ENCODE data around the gene ZNF765.
"Not testable (repeated sequence)": the region's sequence is repeated elsewhere in the genome, so short reads cannot be mapped to it uniquely, and the experiment has no call there.

Gene ZNF765

DNA sequence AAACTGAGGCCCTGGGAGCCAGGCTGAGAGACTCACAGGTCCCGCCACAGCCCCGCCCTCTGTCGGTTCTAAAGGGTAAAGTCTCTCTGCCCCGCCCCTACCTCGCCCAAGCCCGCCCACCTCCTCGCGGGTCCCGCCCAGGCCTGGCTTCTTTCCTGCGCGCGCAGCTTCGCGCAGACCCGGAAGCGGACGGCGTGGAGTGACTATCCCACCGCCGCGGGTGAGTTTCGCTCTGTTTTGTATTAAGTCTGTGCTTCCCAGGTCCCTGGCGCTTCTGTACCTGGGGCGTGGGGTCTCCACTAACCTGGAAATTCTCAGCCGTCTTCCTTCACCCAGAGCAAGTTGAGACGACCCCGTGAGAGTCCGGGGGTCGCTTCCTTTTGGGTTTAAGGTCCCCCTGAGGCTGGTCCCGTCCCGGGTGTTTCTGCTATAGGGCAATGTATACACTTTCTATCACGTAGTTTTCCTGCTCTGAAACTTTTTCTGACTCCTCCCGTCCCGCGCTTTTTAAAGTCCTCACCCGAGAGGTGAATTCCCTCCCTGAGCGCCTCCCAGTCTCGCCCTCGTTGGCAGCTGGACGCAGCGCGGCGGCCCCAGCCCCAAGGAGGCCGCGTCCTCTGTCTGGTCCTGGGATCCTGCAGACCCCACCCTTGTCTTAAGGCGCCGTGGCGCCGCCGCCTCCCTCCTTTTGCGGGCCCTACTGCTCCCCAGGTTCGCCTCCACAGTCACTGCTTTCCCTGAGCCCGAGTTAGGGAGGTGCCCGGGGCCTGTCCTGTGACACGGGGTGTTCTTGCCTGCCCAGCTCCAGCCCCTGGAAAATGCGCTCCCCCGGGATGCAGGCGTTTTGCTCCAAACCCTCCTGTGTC lies at the start of gene ZNF765:
Gene ZNF765, plus strand, starts transcription at position 176 of the 866 bp plus-strand sequence. CDS start 2,867 bp downstream, outside the sequence.
- peak; percentile 97 for DNase-seq (ENCODE audit: low read depth)

DNA sequence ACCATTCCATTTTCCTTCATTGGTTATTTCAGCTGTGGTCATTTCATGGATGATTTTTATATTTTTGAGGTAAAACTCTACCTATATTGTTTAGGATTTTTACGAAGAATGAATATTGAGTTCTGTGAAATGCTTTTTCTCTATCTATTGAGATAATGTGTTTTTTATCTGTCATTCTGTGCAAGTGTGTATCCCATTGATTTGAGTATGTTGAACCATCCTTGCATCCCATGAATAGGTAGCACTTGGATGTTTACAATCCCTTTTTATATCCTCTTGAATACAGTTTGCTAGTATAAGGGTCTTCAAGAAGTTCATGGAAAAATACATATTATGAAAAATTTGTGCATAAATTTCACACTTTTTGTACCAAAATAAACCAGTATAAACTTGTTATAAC lies 39.2 kb upstream of the ZNF765 start:
- no peak for DNase-seq (ENCODE audit: low read depth)

DNA sequence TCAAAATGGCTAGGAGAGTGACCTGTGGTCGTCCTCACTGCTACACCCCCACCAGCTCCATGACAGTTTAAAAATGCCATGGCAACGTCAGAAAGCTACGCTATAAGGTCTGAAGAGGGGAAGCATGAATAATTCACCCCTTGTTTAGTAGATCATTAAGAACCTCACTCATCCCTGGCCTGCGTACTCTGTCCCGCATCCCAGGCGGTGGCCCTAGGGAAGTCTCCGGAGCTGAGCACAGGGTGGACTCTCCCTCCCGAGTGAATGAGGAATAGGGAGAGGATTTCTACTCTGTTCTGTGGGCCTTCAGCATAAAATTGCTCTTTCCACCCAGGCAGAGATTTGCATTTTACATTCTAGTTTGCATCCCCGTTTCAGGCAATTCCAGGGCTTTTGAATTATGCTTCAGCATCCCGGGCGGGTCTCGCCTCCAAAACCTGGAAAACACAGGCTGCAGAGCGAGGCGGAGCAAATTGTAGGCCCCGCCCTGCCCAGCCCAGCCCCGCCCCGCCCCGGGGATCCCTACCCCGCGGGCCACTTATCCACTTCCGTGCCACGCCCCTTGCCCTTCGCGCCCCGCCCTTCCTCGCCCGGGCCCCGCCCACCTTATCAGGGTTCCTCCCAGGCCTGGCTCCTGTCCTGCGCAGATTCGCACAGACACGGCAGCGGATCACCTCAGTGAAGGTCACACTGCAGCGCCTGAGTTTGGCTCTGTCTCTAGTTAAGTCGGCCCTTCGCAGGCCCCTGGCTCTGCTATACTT lies 36.9 kb upstream of the ZNF765 start:
- no peak for DNase-seq (ENCODE audit: low read depth)

DNA sequence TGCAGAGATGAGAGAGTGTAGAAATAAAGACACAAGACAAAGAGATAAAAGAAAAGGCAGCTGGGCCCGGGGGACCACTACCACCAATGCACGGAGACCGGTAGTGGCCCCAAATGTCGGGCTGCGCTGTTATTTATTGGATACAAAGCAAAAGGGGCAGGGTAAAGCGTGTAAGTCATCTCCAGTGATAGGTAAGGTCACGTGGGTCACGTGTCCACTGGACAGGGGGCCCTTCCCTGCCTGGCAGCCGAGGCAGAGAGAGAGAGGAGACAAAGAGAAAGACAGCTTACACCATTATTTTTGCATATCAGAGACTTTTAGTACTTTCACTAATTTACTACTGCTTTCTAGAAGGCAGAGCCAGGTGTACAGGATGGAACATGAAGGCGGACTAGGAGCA lies 34.9 kb upstream of the ZNF765 start:
- DNase-seq (ENCODE audit: low read depth), result not testable (repeated sequence)

DNA sequence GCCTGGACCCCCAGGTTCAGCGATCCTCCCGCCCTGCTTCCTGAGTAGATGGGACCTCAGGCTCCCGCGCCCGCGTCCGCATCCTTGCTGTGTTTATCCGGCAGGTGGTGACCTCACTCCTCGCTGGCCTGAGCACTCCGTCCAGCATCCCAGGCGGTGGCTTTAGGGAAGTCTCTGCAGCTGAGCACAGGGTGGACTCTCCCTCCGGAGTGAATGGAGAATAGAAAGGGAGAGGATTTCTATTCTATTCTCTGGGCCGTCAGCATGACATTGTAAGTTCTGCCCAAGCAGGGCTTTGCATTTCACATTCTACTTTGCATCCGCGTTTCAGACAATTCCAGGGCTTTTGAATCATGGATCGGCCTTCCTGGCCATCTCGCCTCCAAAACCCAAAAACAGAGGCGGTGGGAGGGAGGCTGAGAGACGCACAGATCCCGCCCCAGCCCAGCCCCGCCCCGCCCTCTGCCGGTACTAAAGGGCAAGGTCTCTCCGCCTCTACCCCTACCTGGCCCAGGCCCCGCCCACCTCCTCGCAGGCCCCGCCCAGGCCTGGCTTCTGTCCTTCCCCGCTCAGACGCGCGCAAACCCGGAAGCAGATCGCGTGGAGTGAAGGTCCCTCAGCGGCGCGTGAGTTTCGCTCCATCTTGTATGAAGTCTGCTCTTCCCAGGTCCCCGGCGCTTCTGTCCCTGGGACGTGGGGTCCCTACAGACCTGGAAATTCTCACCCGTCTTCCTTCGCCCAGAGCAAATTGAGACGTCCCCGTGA lies 29.6 kb upstream of the ZNF765 start, which contains the start of gene ZNF525:
Gene ZNF525, plus strand, starts transcription at position 572 of the 765 bp plus-strand sequence. CDS start 6,577 bp downstream, outside the sequence.
- DNase-seq (ENCODE audit: low read depth), result peak; percentile 94

DNA sequence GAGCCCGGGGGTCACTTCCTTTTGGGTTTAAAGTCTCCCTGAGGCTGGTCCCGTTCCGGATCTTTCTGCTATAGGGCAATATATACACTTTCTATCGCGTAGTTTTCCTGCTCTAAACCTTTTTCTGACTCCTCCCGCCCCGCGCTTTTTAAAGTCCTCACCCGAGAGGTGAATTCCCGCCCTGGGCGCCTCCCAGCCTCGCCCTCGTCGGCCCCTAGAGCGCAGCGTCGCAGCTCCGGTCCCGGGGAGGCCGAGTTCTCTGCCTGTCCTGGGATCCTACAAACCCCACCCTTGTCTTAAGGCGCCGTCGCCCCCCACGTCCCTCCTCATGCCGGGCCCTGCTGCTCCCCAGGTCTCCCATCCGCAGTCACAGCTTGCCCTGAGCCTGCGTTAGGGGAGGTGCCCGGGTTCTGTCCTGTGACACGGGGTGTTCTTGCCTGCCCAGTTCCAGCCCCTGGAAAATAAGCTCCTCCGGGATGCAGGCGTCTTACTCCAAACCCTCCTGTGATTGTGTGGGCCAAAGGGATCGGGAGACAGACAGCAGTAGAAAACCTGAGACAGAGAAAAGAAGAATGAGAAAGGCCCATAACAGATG lies 29.0 kb upstream of the ZNF765 start:
- no peak for DNase-seq (ENCODE audit: low read depth)

DNA sequence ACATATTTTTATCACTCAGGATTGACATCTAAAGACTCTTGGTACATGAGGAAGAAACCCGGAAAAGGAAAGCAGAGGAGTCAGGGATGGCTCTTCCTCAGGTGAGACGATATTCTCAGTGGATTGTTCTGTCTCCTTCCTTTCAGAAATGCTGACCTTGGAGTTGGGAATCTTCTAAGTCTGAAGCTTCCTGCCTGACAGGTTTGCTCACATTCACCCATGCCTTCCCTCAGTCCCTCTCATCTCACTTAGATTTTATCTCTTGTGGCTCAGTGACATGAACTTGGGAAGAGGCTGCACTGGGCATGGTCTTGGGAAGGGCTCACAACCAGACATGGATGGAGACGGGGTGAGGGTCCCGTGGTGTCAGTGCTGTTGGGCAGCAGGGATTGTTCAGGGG lies 22.8 kb upstream of the ZNF765 start:
- DNase-seq (ENCODE audit: low read depth), result no peak

DNA sequence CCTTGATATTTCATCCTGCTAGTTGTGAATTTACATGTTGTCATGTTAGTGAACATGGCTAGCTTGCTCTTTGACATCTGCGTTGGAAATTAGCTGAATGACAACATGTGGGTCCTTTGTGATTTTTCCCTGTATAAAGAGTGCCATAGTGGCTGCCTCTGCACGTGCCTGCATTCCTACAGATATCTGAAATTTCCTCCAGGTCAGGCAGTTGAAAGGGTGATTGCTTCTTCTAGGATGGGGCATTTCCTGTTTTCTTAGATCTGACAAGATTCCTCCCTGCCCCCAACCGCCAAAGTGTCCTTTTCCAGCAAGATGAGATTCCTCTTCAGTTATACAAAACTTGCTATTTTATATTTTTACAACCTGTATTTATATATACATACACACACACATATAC lies 20.7 kb upstream of the ZNF765 start:
- DNase-seq (ENCODE audit: low read depth), result no peak

DNA sequence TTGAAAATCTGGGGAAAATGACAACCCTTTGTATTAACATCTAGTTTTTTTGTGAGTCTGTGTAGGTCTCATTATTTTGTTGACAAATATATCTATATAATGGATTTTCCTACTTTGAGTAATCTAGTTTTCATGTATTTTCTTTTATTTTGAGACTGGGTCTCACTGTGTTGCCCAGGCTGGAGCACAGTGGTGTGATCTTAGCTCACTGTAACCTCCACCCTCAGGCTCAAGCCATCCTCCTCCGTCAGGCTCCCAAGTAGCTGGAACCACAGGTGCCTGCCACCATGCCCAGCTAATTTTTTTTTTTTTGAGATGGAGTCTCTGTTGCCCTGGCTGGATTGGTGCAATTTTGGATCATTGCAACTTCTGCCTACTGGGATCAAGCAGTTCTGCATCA lies 20.2 kb upstream of the ZNF765 start:
- DNase-seq (ENCODE audit: low read depth), result no peak

DNA sequence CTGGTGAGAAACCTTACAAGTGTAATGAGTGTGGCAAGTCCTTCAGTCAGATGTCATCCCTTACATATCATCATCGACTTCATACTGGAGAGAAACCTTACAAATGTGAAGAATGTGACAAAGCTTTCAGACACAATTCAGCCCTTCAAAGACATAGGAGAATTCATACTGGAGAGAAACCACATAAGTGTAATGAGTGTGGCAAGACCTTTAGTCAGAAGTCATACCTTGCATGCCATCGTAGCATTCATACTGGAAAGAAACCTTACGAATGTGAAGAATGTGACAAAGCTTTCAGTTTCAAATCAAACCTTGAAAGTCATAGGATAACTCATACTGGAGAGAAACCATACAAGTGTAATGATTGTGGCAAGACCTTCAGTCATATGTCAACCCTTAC lies 13.6 kb upstream of the ZNF765 start:
- DNase-seq (ENCODE audit: low read depth), result no peak

DNA sequence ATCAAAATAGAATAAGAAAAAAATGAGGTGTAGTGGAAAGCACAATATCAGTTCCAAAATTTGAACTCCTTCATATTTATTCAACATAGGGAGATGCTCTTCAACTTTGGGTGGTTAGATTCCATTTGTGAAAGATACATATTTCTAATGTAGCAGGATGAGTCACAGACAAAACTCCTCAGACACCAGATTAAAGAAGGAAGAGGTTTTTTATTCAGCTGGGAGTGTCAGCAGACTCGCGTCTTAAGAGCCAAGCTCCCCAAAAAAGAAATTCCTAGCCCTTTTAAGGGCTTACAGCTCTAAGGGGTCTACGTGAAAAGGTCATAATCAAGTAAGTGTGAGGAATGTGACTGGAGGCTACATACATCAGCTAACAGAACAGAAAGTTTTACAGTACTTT lies 6.8 kb upstream of the ZNF765 start:
- DNase-seq (ENCODE audit: low read depth), result no peak

DNA sequence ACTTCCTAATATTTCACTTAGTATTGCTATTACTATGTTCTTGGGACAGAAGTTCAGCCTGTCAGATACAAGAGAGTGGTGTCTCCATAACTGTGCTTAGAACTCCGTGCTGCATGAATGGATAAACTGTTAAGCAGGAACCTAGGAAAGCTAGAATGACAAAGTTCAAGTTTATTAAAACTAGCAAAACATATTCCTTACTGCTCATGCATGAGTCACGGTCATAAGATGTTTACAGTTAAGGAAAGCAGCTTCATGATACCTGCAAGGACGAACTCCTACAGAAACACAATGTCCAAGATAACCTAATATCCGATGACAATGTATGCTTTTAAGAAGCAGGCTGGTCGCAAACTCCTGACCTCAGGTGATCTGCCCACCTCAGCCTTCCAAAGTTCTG lies 6.0 kb upstream of the ZNF765 start:
- no peak for DNase-seq (ENCODE audit: low read depth)

DNA sequence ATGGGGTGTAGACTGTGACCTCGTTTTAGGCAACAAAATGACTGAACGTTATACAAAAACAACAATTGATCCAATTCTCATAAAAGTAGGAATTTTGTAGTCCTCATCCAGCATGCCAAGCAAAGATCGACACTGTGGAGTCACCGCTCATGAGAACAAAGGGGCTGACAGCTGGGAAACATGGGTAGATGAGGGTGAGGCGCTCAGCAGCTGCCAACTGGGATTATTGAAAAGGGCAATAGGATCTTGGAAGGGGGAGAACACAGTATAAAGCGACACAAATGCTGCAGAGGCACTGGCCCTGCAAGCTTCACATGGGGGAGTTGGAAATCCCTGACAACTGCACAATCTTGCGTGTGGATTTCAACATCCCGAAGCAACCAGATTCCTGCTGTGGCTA lies 5.4 kb upstream of the ZNF765 start:
- no peak for DNase-seq (ENCODE audit: low read depth)

DNA sequence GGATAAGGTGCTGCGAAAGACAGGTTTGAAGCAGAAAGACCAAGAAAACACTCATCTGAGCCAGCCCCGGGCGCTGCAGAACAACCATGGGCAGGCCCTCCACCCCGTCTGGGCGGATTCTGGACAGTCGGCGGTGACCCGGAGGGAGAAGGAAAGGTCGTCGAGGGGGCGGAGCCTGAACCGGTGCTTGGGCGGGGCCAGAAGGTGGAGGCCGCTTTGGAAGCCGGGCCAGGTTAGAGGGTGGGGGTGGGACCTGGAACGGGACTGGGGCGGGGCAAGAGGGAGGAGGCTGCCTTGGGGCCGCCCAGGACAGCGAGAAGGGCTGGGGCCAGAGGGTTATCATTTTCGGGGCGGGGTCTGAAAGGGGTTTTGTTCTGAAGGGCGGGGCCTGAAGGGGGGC lies 5.0 kb upstream of the ZNF765 start:
- no peak for DNase-seq (ENCODE audit: low read depth)

DNA sequence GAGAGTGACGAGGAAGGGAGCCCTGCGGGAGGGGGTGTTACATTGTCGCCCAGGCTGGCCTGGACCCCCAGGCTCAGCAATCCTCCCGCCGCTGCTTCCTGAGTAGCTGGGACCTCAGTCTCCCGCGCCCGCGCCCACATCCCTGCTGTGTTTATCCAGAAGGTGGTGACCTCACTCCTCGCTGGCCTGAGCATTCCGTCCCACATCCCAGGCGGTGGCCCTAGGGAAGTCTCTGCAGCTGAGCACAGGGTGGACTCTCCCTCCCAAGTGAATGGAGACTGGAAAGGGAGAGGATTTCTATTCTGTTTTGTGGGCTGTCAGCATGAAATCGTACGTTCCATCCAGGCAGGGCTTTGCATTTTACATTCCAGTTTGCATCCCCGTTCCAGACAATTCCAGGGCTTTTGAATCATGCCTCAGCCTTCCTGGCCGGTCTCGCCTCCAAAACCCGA lies 401 bp upstream of the ZNF765 start:
- no peak for DNase-seq (ENCODE audit: low read depth)

DNA sequence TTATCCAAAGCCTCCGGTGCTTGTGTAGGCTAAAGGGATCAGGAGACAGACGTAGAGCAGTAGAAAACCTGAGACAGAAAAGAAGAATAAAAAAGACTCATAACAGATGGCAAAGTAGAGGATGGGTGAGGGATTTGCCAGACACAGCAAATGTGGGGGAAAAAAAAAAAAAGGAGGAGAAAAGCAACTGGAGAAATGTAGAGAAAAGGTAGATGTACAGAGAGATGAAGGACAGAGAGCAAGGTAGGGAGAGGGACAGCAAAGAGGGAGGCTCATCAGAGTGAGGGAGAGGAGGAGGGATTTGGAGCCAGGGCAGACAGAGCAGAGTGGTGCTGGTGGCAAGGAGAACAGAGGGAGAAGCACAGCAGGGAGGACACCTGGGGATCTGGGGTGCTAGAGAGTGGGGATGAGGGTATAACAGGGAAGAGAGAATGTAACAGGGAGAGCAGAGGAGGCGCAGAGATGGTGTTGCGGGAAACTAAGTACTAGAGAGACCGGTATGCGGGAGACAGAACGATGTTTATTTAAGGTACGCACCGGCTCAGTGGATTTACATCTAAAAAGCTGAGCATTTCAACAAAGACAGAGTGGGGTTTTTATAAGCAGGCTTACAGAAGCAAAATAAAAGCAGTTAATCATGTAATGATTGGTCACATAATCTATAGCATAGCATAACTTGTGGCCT lies 1.0 kb downstream of the ZNF765 start:
- DNase-seq (ENCODE audit: low read depth), result not testable (repeated sequence)

DNA sequence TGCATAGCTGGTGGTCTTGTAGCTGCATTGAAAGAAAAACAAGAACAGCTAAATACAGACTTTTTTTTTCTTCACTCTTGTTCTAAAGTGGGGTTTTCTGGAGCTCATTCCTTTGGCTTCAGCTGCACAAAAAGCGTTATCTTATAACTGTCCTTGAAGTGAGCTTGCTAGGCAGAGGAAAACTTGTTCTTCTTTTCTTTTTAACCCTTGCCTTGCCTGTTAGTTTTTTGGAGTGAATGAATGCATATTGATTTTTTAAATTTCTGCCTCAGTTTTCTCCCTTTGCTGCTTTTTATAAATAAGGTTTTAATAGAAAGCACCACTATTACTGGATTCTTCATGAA lies 1.5 kb downstream of the ZNF765 start:
- no peak for DNase-seq (ENCODE audit: low read depth)

DNA sequence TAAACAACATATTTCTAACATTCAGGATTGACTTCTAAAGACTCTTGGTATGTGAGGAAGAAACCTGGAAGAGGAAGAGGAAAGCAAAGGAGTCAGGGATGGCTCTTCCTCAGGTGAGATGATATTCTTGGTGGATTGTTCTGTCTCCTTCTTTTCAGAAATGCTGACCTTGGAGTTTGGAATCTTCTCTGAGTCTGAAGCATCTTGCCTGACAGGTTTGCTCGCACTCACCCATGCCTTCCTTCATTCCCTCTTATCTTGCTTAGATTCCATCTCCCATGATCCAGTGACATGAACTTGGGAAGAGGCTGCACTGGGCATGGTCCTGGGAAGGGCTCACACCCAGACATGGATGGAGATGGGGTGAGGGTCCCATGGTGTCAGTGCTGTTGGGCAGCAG lies 3.0 kb downstream of the ZNF765 start:
- DNase-seq (ENCODE audit: low read depth), result not testable (repeated sequence)

DNA sequence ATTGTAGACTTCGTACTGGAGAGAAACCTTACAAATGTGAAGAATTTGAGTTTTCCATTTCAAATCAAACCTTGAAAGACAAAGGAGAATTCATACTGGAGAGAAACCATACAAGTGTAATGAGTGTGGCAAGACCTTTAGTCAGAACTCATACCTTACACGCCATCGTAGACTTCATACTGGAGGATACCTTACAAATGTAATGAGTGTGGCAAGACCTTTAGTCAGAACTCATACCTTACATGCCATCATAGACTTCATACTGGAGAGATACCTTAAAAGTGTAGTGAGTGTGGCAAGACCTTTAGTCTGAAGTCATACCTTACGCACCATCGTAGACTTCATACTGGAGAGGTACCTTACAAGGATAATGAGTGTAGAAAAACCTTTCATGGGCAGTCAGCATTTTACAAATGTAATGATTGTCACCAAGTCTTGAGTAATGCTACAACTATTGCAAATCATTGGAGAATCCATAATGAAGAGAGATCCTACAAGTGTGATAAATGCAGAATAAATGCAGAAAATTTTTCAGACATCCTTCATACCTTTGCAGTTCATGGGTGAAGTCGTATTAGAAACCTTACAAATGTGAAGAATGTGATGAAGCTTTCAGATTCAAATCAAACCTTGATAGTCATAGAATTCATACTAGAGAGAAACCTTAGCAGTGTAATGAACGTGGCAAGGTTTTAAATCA lies 14.7 kb downstream of the ZNF765 start:
- DNase-seq (ENCODE audit: low read depth), result no peak

DNA sequence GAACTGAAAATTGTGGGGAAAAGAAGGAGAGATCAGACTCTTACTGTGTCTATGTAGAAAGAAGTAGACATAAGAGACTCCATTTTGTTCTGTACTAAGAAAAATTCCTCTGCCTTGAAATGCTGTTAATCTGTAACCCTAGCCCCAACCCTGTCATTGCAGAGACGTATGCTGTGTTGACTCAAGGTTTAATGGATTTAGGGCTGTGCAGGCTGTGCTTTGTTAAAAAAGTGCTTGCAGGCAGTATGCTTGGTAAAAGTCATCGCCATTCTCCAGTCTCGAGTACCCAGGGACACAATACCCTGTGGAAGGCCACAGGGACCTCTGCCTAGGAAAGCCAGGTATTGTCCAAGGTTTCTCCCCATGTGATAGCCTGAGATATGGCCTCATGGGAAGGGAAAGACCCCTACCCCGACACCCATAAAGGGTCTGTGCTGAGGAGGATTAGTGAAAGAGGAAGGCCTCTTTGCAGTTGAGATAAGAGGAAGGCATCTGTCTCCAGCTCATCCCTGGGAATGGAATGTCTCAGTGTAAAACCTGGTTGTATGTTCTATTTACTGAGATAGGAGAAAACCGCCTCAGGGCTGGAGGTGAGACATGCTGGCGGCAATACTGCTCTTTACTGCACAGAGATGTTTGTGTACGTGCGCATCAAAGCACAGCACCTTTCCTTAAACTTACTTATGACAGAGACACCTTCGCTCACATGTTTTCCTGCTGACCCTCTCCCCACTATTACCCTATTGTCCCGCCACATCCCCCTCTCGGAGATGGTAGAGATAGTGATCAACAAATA lies 25.8 kb downstream of the ZNF765 start:
- not testable (repeated sequence) for DNase-seq (ENCODE audit: low read depth)
